Embryonic facial prominence (tissue), 1 donor: ENCODE data around the gene ENOX1.

Experiments used
- DNase-seq: peaks from one replicate; pipeline ENCODE4 v3.0.0-alpha.2; 2016; ENCODE audit errors: extremely low spot score

ENOX1 gene

GRCh38 chr13:43546251-43546650 lies 240.5 kb downstream of the ENOX1 start:
- DNase-seq = no peak

GRCh38 chr13:43545317-43545874 lies 241.4 kb downstream of the ENOX1 start:
- no peak for DNase-seq

- DNase-seq = no peak
Measured at GRCh38 chr13:43544631-43545030, 242.1 kb downstream of the ENOX1 start.

GRCh38 chr13:43544011-43544410 lies 242.8 kb downstream of the ENOX1 start:
- no peak for DNase-seq

GRCh38 chr13:43543331-43543730 lies 243.4 kb downstream of the ENOX1 start:
- DNase-seq = no peak

- DNase-seq = no peak
Measured at GRCh38 chr13:43537124-43537523, 249.6 kb downstream of the ENOX1 start.

- no peak for DNase-seq
Measured at GRCh38 chr13:43529796-43530195, 257.0 kb downstream of the ENOX1 start.

- no peak for DNase-seq
Measured at GRCh38 chr13:43528992-43529391, 257.8 kb downstream of the ENOX1 start.

GRCh38 chr13:43522788-43523187 lies 264.0 kb downstream of the ENOX1 start:
- no peak for DNase-seq

- no peak for DNase-seq
Measured at GRCh38 chr13:43520351-43520750, 266.4 kb downstream of the ENOX1 start.

- no peak for DNase-seq
Measured at GRCh38 chr13:43518833-43519232, 267.9 kb downstream of the ENOX1 start.

- DNase-seq = no peak
Measured at GRCh38 chr13:43516401-43516833, 270.4 kb downstream of the ENOX1 start.

- DNase-seq = no peak
Measured at GRCh38 chr13:43515531-43515930, 271.2 kb downstream of the ENOX1 start.

- DNase-seq = no peak
Measured at GRCh38 chr13:43514311-43514710, 272.5 kb downstream of the ENOX1 start.

- no peak for DNase-seq
Measured at GRCh38 chr13:43512221-43512620, 274.6 kb downstream of the ENOX1 start.

- DNase-seq = no peak
Measured at GRCh38 chr13:43510956-43511901, 275.5 kb downstream of the ENOX1 start.

- no peak for DNase-seq
Measured at GRCh38 chr13:43495732-43496131, 291.0 kb downstream of the ENOX1 start.

- no peak for DNase-seq
Measured at GRCh38 chr13:43494206-43494605, 292.6 kb downstream of the ENOX1 start.

- no peak for DNase-seq
Measured at GRCh38 chr13:43493496-43494000, 293.2 kb downstream of the ENOX1 start.

- no peak for DNase-seq
Measured at GRCh38 chr13:43492745-43493144, 294.0 kb downstream of the ENOX1 start.

GRCh38 chr13:43492311-43492710 lies 294.5 kb downstream of the ENOX1 start:
- DNase-seq = no peak

GRCh38 chr13:43489233-43489632 lies 297.5 kb downstream of the ENOX1 start:
- DNase-seq = no peak

- no peak for DNase-seq
Measured at GRCh38 chr13:43487885-43488284, 298.9 kb downstream of the ENOX1 start.
